ENCODE measurements around the gene PTGDS.

PTGDS gene

GRCh38 chr9:137014166-137014565 lies 36.9 kb downstream of the PTGDS start:
- Histone ChIP-seq H3K9me3 (ENCODE audit: control insufficient read depth, insufficient read depth, low read depth, low read length) (no peaks in the 10 kb centered on the region), H3K36me3 (ENCODE audit: control insufficient read depth, insufficient read depth, low read length) (peaks cover 6% of the 10 kb centered on the region; the same call in 1 of the 2 replicates), H3K27ac (ENCODE audit: low read depth, low read length) (no peak overlapping the region), H3K27me3 (ENCODE audit: control insufficient read depth, insufficient read depth, low read length) (no peaks in the 10 kb centered on the region; the same call in 1 of the 2 replicates), H3K9ac (ENCODE audit: low read length) (no peak overlapping the region), H3K4me3 (ENCODE audit: low read depth, low read length) (no peak overlapping the region), H3K4me1 (ENCODE audit: control insufficient read depth, insufficient read depth, low read length) (no peaks in the 10 kb centered on the region)

- H3K4me3 ChIP-seq (ENCODE audit: low read depth, low read length): no peak overlapping the region
- no peaks in the 10 kb centered on the region; the same call in 1 of the 2 replicates for H3K27me3 ChIP-seq (ENCODE audit: control insufficient read depth, insufficient read depth, low read length)
- no peak overlapping the region for H3K27ac ChIP-seq (ENCODE audit: low read depth, low read length)
- H3K4me1 ChIP-seq (ENCODE audit: control insufficient read depth, insufficient read depth, low read length): no peaks in the 10 kb centered on the region
- H3K36me3 ChIP-seq (ENCODE audit: control insufficient read depth, insufficient read depth, low read length): peaks cover 6% of the 10 kb centered on the region; the same call in 1 of the 2 replicates
- no peaks in the 10 kb centered on the region for H3K9me3 ChIP-seq (ENCODE audit: control insufficient read depth, insufficient read depth, low read depth, low read length)
- no peak overlapping the region for H3K9ac ChIP-seq (ENCODE audit: low read length)
Observed at GRCh38 chr9:137014776-137015539, 37.7 kb downstream of the PTGDS start.

- H3K27me3 ChIP-seq (ENCODE audit: control insufficient read depth, insufficient read depth, low read length): no peaks in the 10 kb centered on the region; the same call in 1 of the 2 replicates
- H3K27ac ChIP-seq (ENCODE audit: low read depth, low read length): no peak overlapping the region
- no peaks in the 10 kb centered on the region for H3K4me1 ChIP-seq (ENCODE audit: control insufficient read depth, insufficient read depth, low read length)
- H3K9me3 ChIP-seq (ENCODE audit: control insufficient read depth, insufficient read depth, low read depth, low read length): no peaks in the 10 kb centered on the region
- peaks cover 6% of the 10 kb centered on the region; the same call in 1 of the 2 replicates for H3K36me3 ChIP-seq (ENCODE audit: control insufficient read depth, insufficient read depth, low read length)
- H3K4me3 ChIP-seq (ENCODE audit: low read depth, low read length): no peak overlapping the region
- H3K9ac ChIP-seq (ENCODE audit: low read length): no peak overlapping the region
Observed at GRCh38 chr9:137015540-137015930, 38.2 kb downstream of the PTGDS start.

- Histone ChIP-seq H3K9me3 (ENCODE audit: control insufficient read depth, insufficient read depth, low read depth, low read length) (no peaks in the 10 kb centered on the region), H3K9ac (ENCODE audit: low read length) (no peak overlapping the region), H3K4me3 (ENCODE audit: low read depth, low read length) (no peak overlapping the region), H3K27me3 (ENCODE audit: control insufficient read depth, insufficient read depth, low read length) (no peaks in the 10 kb centered on the region; the same call in 1 of the 2 replicates), H3K36me3 (ENCODE audit: control insufficient read depth, insufficient read depth, low read length) (peaks cover 6% of the 10 kb centered on the region; the same call in 1 of the 2 replicates), H3K4me1 (ENCODE audit: control insufficient read depth, insufficient read depth, low read length) (no peaks in the 10 kb centered on the region), H3K27ac (ENCODE audit: low read depth, low read length) (no peak overlapping the region)
Observed at GRCh38 chr9:137015976-137016375, 38.7 kb downstream of the PTGDS start.

- Histone ChIP-seq H3K9me3 (ENCODE audit: control insufficient read depth, insufficient read depth, low read depth, low read length) (no peaks in the 10 kb centered on the region), H3K36me3 (ENCODE audit: control insufficient read depth, insufficient read depth, low read length) (peaks cover 6% of the 10 kb centered on the region; the same call in 1 of the 2 replicates), H3K4me1 (ENCODE audit: control insufficient read depth, insufficient read depth, low read length) (no peaks in the 10 kb centered on the region), H3K27ac (ENCODE audit: low read depth, low read length) (no peak overlapping the region), H3K9ac (ENCODE audit: low read length) (no peak overlapping the region), H3K4me3 (ENCODE audit: low read depth, low read length) (no peak overlapping the region), H3K27me3 (ENCODE audit: control insufficient read depth, insufficient read depth, low read length) (no peaks in the 10 kb centered on the region; the same call in 1 of the 2 replicates)
Observed at GRCh38 chr9:137016436-137016835, 39.1 kb downstream of the PTGDS start.

GRCh38 chr9:137017071-137017470 lies 39.8 kb downstream of the PTGDS start:
- H3K36me3 ChIP-seq (ENCODE audit: control insufficient read depth, insufficient read depth, low read length): 0 out of 2 replicates have a peak, but pooled peaks cover 4% of the 10 kb centered on the region
- H3K4me3 ChIP-seq (ENCODE audit: low read depth, low read length): no peak overlapping the region
- H3K27me3 ChIP-seq (ENCODE audit: control insufficient read depth, insufficient read depth, low read length): no peaks in the 10 kb centered on the region; the same call in 1 of the 2 replicates
- H3K9ac ChIP-seq (ENCODE audit: low read length): no peak overlapping the region
- H3K27ac ChIP-seq (ENCODE audit: low read depth, low read length): no peak overlapping the region
- no peaks in the 10 kb centered on the region for H3K4me1 ChIP-seq (ENCODE audit: control insufficient read depth, insufficient read depth, low read length)
- no peaks in the 10 kb centered on the region for H3K9me3 ChIP-seq (ENCODE audit: control insufficient read depth, insufficient read depth, low read depth, low read length)

- no peak overlapping the region for H3K4me3 ChIP-seq (ENCODE audit: low read depth, low read length)
- peaks cover 3% of the 10 kb centered on the region; the same call in 1 of the 2 replicates for H3K4me1 ChIP-seq (ENCODE audit: control insufficient read depth, insufficient read depth, low read length)
- H3K27me3 ChIP-seq (ENCODE audit: control insufficient read depth, insufficient read depth, low read length): no peaks in the 10 kb centered on the region
- 0 out of 2 replicates have a peak, but pooled peaks cover 4% of the 10 kb centered on the region for H3K36me3 ChIP-seq (ENCODE audit: control insufficient read depth, insufficient read depth, low read length)
- H3K9me3 ChIP-seq (ENCODE audit: control insufficient read depth, insufficient read depth, low read depth, low read length): no peaks in the 10 kb centered on the region
- H3K27ac ChIP-seq (ENCODE audit: low read depth, low read length): no peak overlapping the region
- no peak overlapping the region for H3K9ac ChIP-seq (ENCODE audit: low read length)
Observed at GRCh38 chr9:137017791-137018497, 40.6 kb downstream of the PTGDS start.

GRCh38 chr9:137018761-137019559 lies 41.7 kb downstream of the PTGDS start:
- peaks cover 3% of the 10 kb centered on the region; the same call in 1 of the 2 replicates for H3K4me1 ChIP-seq (ENCODE audit: control insufficient read depth, insufficient read depth, low read length)
- no peaks in the 10 kb centered on the region for H3K9me3 ChIP-seq (ENCODE audit: control insufficient read depth, insufficient read depth, low read depth, low read length)
- no peak overlapping the region for H3K27ac ChIP-seq (ENCODE audit: low read depth, low read length)
- no peaks in the 10 kb centered on the region for H3K27me3 ChIP-seq (ENCODE audit: control insufficient read depth, insufficient read depth, low read length)
- no peak overlapping the region for H3K4me3 ChIP-seq (ENCODE audit: low read depth, low read length)
- H3K36me3 ChIP-seq (ENCODE audit: control insufficient read depth, insufficient read depth, low read length): 0 out of 2 replicates have a peak, but pooled peaks cover 4% of the 10 kb centered on the region
- H3K9ac ChIP-seq (ENCODE audit: low read length): no peak overlapping the region

- Histone ChIP-seq H3K4me1 (ENCODE audit: control insufficient read depth, insufficient read depth, low read length) (peaks cover 3% of the 10 kb centered on the region; the same call in 1 of the 2 replicates), H3K4me3 (ENCODE audit: low read depth, low read length) (no peak overlapping the region), H3K27me3 (ENCODE audit: control insufficient read depth, insufficient read depth, low read length) (no peaks in the 10 kb centered on the region), H3K9ac (ENCODE audit: low read length) (no peak overlapping the region), H3K9me3 (ENCODE audit: control insufficient read depth, insufficient read depth, low read depth, low read length) (no peaks in the 10 kb centered on the region), H3K36me3 (ENCODE audit: control insufficient read depth, insufficient read depth, low read length) (0 out of 2 replicates have a peak, but pooled peaks cover 4% of the 10 kb centered on the region), H3K27ac (ENCODE audit: low read depth, low read length) (no peak overlapping the region)
Observed at GRCh38 chr9:137019891-137020683, 42.8 kb downstream of the PTGDS start.

Data from HUES6 (cell line).